ENCODE data around the gene TMEM92.
"Not testable (repeated sequence)": the region's sequence is repeated elsewhere in the genome, so short reads cannot be mapped to it uniquely, and the experiment has no call there.

The TMEM92 gene

GRCh38 chr17:50301891-50302584 lies 27.8 kb downstream of the TMEM92 start:
- DNase-seq, result no peak

GRCh38 chr17:50303051-50303450 lies 28.8 kb downstream of the TMEM92 start:
- DNase-seq, result no peak

GRCh38 chr17:50303596-50303995 lies 29.3 kb downstream of the TMEM92 start:
- DNase-seq, result no peak

GRCh38 chr17:50304781-50305404 lies 30.6 kb downstream of the TMEM92 start:
- DNase-seq, result no peak

GRCh38 chr17:50307654-50308053 lies 33.4 kb downstream of the TMEM92 start:
- DNase-seq, result no peak

GRCh38 chr17:50308666-50309065 lies 34.4 kb downstream of the TMEM92 start:
- no peak for DNase-seq

GRCh38 chr17:50310455-50311111 lies 36.3 kb downstream of the TMEM92 start:
- no peak for DNase-seq

- DNase-seq, result no peak
Observed at GRCh38 chr17:50311112-50311460, 36.8 kb downstream of the TMEM92 start.

- DNase-seq, result no peak
Observed at GRCh38 chr17:50311483-50311882, 37.2 kb downstream of the TMEM92 start.

GRCh38 chr17:50312308-50312707 lies 38.0 kb downstream of the TMEM92 start:
- no peak for DNase-seq

- DNase-seq, result no peak
Observed at GRCh38 chr17:50314456-50315011, 40.3 kb downstream of the TMEM92 start.

GRCh38 chr17:50316016-50316587 lies 41.8 kb downstream of the TMEM92 start:
- no peak for DNase-seq

GRCh38 chr17:50316660-50317059 lies 42.4 kb downstream of the TMEM92 start:
- DNase-seq, result not testable (repeated sequence)

- DNase-seq, result no peak
Observed at GRCh38 chr17:50317121-50317520, 42.9 kb downstream of the TMEM92 start.

- DNase-seq, result no peak
Observed at GRCh38 chr17:50318501-50319285, 44.4 kb downstream of the TMEM92 start.

- no peak for DNase-seq
Observed at GRCh38 chr17:50319306-50320004, 45.2 kb downstream of the TMEM92 start.

- no peak for DNase-seq
Observed at GRCh38 chr17:50322271-50322670, 48.0 kb downstream of the TMEM92 start.

GRCh38 chr17:50323060-50323459 lies 48.8 kb downstream of the TMEM92 start:
- DNase-seq, result no peak

- no peak for DNase-seq
Observed at GRCh38 chr17:50325906-50326305, 51.6 kb downstream of the TMEM92 start.

- DNase-seq, result no peak
Observed at GRCh38 chr17:50326831-50327364, 52.6 kb downstream of the TMEM92 start.

- DNase-seq, result no peak
Observed at GRCh38 chr17:50328363-50329325, 54.4 kb downstream of the TMEM92 start.
